ENCODE data around the gene EFTUD2.

EFTUD2 gene

GRCh38 chr17:44908761-44909326 lies 9.6 kb upstream of the EFTUD2 start:
- no peak overlapping the region for H3K9ac ChIP-seq (ENCODE audit: low read depth, low read length)
- H3K36me3 ChIP-seq (ENCODE audit: insufficient read depth, low read length): no peaks in the 10 kb centered on the region
- peaks cover 40% of the 10 kb centered on the region for H3K4me1 ChIP-seq (ENCODE audit: insufficient read depth, low read length)

GRCh38 chr17:44907729-44908470 lies 8.7 kb upstream of the EFTUD2 start:
- Histone ChIP-seq H3K9ac (ENCODE audit: low read depth, low read length) (no peak overlapping the region), H3K4me1 (ENCODE audit: insufficient read depth, low read length) (peaks cover 36% of the 10 kb centered on the region), H3K36me3 (ENCODE audit: insufficient read depth, low read length) (no peaks in the 10 kb centered on the region), H3K9me3 (ENCODE audit: control insufficient read depth, insufficient read depth, low read length) (no peaks in the 10 kb centered on the region)

More at GRCh38 chr17:44908761-44909326, 9.6 kb upstream of the EFTUD2 start:
- H3K9me3 ChIP-seq (ENCODE audit: control insufficient read depth, insufficient read depth, low read length): no peaks in the 10 kb centered on the region

- H3K36me3 ChIP-seq (ENCODE audit: insufficient read depth, low read length): no peaks in the 10 kb centered on the region
- H3K4me1 ChIP-seq (ENCODE audit: insufficient read depth, low read length): peaks cover 36% of the 10 kb centered on the region
- no peaks in the 10 kb centered on the region for H3K9me3 ChIP-seq (ENCODE audit: control insufficient read depth, insufficient read depth, low read length)
- no peak overlapping the region for H3K9ac ChIP-seq (ENCODE audit: low read depth, low read length)
Measured at GRCh38 chr17:44906763-44907728, 7.8 kb upstream of the EFTUD2 start.

- Histone ChIP-seq H3K9me3 (ENCODE audit: control insufficient read depth, insufficient read depth, low read length) (no peaks in the 10 kb centered on the region), H3K36me3 (ENCODE audit: insufficient read depth, low read length) (no peaks in the 10 kb centered on the region), H3K9ac (ENCODE audit: low read depth, low read length) (0 out of 2 replicates have a peak overlapping the region, but pooled peaks have one; percentile 1), H3K4me1 (ENCODE audit: insufficient read depth, low read length) (peaks cover 36% of the 10 kb centered on the region)
Measured at GRCh38 chr17:44906010-44906646, 6.9 kb upstream of the EFTUD2 start.

GRCh38 chr17:44905006-44906000 lies 6.1 kb upstream of the EFTUD2 start:
- Histone ChIP-seq H3K4me1 (ENCODE audit: insufficient read depth, low read length) (peaks cover 31% of the 10 kb centered on the region), H3K36me3 (ENCODE audit: insufficient read depth, low read length) (no peaks in the 10 kb centered on the region), H3K9ac (ENCODE audit: low read depth, low read length) (0 out of 2 replicates have a peak overlapping the region, but pooled peaks have one; percentile 1), H3K9me3 (ENCODE audit: control insufficient read depth, insufficient read depth, low read length) (no peaks in the 10 kb centered on the region)

- Histone ChIP-seq H3K9ac (ENCODE audit: low read depth, low read length) (no peak overlapping the region), H3K4me1 (ENCODE audit: insufficient read depth, low read length) (peaks cover 23% of the 10 kb centered on the region), H3K9me3 (ENCODE audit: control insufficient read depth, insufficient read depth, low read length) (no peaks in the 10 kb centered on the region), H3K36me3 (ENCODE audit: insufficient read depth, low read length) (no peaks in the 10 kb centered on the region)
Measured at GRCh38 chr17:44904001-44904984, 5.0 kb upstream of the EFTUD2 start.

GRCh38 chr17:44903012-44903685 lies 3.9 kb upstream of the EFTUD2 start:
- Histone ChIP-seq H3K4me1 (ENCODE audit: insufficient read depth, low read length) (peaks cover 23% of the 10 kb centered on the region), H3K9me3 (ENCODE audit: control insufficient read depth, insufficient read depth, low read length) (no peaks in the 10 kb centered on the region), H3K36me3 (ENCODE audit: insufficient read depth, low read length) (no peaks in the 10 kb centered on the region), H3K9ac (ENCODE audit: low read depth, low read length) (no peak overlapping the region)

GRCh38 chr17:44902135-44902760 lies 3.0 kb upstream of the EFTUD2 start:
- Histone ChIP-seq H3K36me3 (ENCODE audit: insufficient read depth, low read length) (no peaks in the 10 kb centered on the region), H3K9me3 (ENCODE audit: control insufficient read depth, insufficient read depth, low read length) (no peaks in the 10 kb centered on the region), H3K9ac (ENCODE audit: low read depth, low read length) (no peak overlapping the region), H3K4me1 (ENCODE audit: insufficient read depth, low read length) (peaks cover 21% of the 10 kb centered on the region)

- H3K9me3 ChIP-seq (ENCODE audit: control insufficient read depth, insufficient read depth, low read length): no peaks in the 10 kb centered on the region
- peaks cover 13% of the 10 kb centered on the region for H3K4me1 ChIP-seq (ENCODE audit: insufficient read depth, low read length)
- H3K36me3 ChIP-seq (ENCODE audit: insufficient read depth, low read length): no peaks in the 10 kb centered on the region
- H3K9ac ChIP-seq (ENCODE audit: low read depth, low read length): no peak overlapping the region
Measured at GRCh38 chr17:44901411-44901921, 2.2 kb upstream of the EFTUD2 start.

GRCh38 chr17:44900894-44901293 lies 1.6 kb upstream of the EFTUD2 start:
- no peak overlapping the region for H3K9ac ChIP-seq (ENCODE audit: low read depth, low read length)
- H3K36me3 ChIP-seq (ENCODE audit: insufficient read depth, low read length): no peaks in the 10 kb centered on the region
- peaks cover 8% of the 10 kb centered on the region for H3K4me1 ChIP-seq (ENCODE audit: insufficient read depth, low read length)
- H3K9me3 ChIP-seq (ENCODE audit: control insufficient read depth, insufficient read depth, low read length): no peaks in the 10 kb centered on the region

- Histone ChIP-seq H3K9me3 (ENCODE audit: control insufficient read depth, insufficient read depth, low read length) (no peaks in the 10 kb centered on the region), H3K36me3 (ENCODE audit: insufficient read depth, low read length) (no peaks in the 10 kb centered on the region; the same call in 1 of the 2 replicates), H3K4me1 (ENCODE audit: insufficient read depth, low read length) (no peaks in the 10 kb centered on the region), H3K9ac (ENCODE audit: low read depth, low read length) (peak overlapping the region; percentile 80)
Measured at GRCh38 chr17:44898768-44899073, 524 bp downstream of the EFTUD2 start.

Measured in ES-I3 (cell line).